ENCODE measurements around the gene RAB13. TPM values are rescaled to one million over a fixed set of nuclear protein-coding genes. Genes with fewer than 3 reads are reported as not detected.

RAB13 gene
- total RNA-seq, 1 donor from 2014 or later = 49.1 TPM

- intact Hi-C loops (cut with micrococcal nuclease) = no loop called here
- peaks cover 1% of the 10 kb centered on the region for H3K4me1 Mint-ChIP-seq
- no peak overlapping the region for H3K4me3 Mint-ChIP-seq
- TF ChIP-seq, protein P1, sequence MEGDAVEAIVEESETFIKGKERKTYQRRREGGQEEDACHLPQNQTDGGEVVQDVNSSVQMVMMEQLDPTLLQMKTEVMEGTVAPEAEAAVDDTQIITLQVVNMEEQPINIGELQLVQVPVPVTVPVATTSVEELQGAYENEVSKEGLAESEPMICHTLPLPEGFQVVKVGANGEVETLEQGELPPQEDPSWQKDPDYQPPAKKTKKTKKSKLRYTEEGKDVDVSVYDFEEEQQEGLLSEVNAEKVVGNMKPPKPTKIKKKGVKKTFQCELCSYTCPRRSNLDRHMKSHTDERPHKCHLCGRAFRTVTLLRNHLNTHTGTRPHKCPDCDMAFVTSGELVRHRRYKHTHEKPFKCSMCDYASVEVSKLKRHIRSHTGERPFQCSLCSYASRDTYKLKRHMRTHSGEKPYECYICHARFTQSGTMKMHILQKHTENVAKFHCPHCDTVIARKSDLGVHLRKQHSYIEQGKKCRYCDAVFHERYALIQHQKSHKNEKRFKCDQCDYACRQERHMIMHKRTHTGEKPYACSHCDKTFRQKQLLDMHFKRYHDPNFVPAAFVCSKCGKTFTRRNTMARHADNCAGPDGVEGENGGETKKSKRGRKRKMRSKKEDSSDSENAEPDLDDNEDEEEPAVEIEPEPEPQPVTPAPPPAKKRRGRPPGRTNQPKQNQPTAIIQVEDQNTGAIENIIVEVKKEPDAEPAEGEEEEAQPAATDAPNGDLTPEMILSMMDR (IDR thresholded peaks at IDR 0.05) = no peak
- CTCF ChIA-PET = interaction anchor here (0.5 kb wide), 1 partner anchor 266 kb away, joined by 3 read pairs; no protein-coding TSS in a partner anchor
- DNase-seq = no peak
- peaks cover 88% of the 10 kb centered on the region for H3K36me3 Mint-ChIP-seq (ENCODE audit: low read depth)
- POLR2A ChIA-PET = interaction anchor here (0.7 to 1.5 kb wide), 4 partner anchors 9 to 39 kb away, joined by 3 to 8 read pairs (median 4); partner anchors contain the start of gene DENND4B
- no peak overlapping the region for H3K27ac Mint-ChIP-seq
- no peaks in the 10 kb centered on the region for H3K27me3 Mint-ChIP-seq
- ATAC-seq (ENCODE audit: low read depth) = no peak
- H3K9me3 Mint-ChIP-seq = no peaks in the 10 kb centered on the region
Measured at GRCh38 chr1:153934746-153935145, 51.4 kb downstream of the RAB13 start.

GRCh38 chr1:153933955-153934354 lies 52.2 kb downstream of the RAB13 start:
- Mint-ChIP-seq H3K9me3 (no peaks in the 10 kb centered on the region), H3K27ac (no peak overlapping the region), H3K4me1 (no peaks in the 10 kb centered on the region), H3K4me3 (no peak overlapping the region), H3K36me3 (ENCODE audit: low read depth) (peaks cover 86% of the 10 kb centered on the region), H3K27me3 (no peaks in the 10 kb centered on the region)
- intact Hi-C loops (cut with micrococcal nuclease) = no loop called here
- DNase-seq (no peak), ATAC-seq (ENCODE audit: low read depth) (no peak)
- ChIA-PET POLR2A (interaction anchor here (0.7 to 1.5 kb wide), 3 partner anchors 11 to 38 kb away, joined by 3 to 8 read pairs (median 4); partner anchors contain the start of gene DENND4B), CTCF (no interaction called here)
- TF ChIP-seq, protein P1 (IDR thresholded peaks at IDR 0.05) = no peak

DNA sequence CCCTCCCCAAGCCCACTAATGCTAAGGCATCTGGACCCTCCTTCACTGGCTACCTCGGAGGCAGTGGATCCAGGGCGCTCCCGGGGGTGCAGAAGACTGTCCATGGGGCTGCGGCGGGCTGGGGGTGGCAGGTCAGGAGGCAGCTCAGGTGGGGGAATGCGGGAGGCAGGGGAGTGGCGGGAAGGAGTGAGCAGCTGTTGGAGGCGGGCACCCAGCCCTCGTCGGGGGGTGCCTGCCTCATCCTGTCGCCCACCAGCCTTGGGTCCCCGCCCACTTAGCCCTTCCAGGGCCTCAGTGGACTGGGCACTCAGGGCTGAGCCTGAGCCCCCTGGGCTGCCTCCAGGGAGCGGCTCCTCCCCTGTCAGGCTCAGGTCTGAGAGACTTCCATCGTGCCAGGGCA lies 52.7 kb downstream of the RAB13 start:
- H3K36me3 Mint-ChIP-seq (ENCODE audit: low read depth) = peaks cover 86% of the 10 kb centered on the region
- no peak overlapping the region for H3K4me3 Mint-ChIP-seq
- POLR2A ChIA-PET = interaction anchor here (1.8 to 2.3 kb wide), 2 partner anchors 10 to 12 kb away, joined by 5 to 18 read pairs; partner anchors contain the start of gene GATAD2B
- intact Hi-C loops (cut with micrococcal nuclease) = no loop called here
- CTCF ChIA-PET = no interaction called here
- H3K27me3 Mint-ChIP-seq = no peaks in the 10 kb centered on the region
- no peaks in the 10 kb centered on the region for H3K9me3 Mint-ChIP-seq
- DNase-seq (no peak), ATAC-seq (ENCODE audit: low read depth) (no peak)
- H3K27ac Mint-ChIP-seq = no peak overlapping the region
- H3K4me1 Mint-ChIP-seq = no peaks in the 10 kb centered on the region
- TF ChIP-seq, protein P1 (IDR thresholded peaks at IDR 0.05) = no peak

DNA sequence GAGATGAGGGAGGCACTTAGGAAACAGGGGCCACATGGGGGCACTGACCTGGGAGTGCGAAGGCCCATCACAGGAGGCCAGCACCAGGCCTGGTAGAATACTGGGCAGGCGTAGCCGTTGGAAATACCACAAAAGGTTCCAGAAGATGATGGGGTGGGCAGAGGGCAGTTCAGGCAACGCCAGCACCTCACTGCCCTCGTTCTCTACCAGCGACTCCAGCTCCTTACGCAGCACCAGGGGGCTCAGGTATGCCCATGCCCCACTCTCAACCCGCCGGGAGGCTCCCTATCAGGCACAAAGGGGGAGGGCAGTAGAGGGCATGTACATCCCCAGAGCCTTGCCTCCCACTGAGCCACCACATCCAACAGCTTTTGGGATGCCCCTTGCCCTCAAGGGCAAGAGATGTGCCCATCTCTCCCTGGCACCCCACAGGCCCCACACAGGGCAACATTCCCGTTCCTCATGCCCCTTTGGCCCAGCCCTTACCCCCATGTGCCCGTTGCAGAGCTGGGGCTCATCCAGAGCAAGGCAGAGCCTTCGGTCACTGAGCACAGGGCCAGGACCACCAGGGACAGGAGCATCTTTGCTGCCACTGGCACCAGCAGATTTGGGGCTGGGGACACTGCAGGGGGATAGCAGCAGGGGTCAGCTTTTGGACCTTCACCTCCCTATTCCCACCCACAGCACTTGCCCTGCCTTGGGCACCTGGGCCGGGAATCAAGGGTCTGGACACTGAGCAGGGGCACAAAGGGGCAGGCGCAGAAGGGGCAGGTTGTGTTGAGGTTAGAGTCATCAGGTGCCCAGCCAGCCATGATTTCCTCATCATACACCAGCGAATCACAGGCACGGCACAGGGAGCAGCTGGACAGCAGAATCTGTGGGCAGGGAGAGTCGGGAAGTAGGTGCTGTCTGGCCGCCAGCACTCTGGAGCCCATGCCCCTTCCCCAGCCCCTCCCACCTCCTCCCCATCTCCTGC lies 53.7 kb downstream of the RAB13 start:
- CTCF ChIA-PET = no interaction called here
- peaks cover 78% of the 10 kb centered on the region for H3K36me3 Mint-ChIP-seq (ENCODE audit: low read depth)
- POLR2A ChIA-PET = interaction anchor here (0.6 to 2.3 kb wide), 3 partner anchors 9 to 38 kb away, joined by 3 to 18 read pairs (median 5); partner anchors contain the start of gene GATAD2B

More for the DNA sequence above, 53.7 kb downstream of the RAB13 start:
- no peak for ATAC-seq (ENCODE audit: low read depth)
- Mint-ChIP-seq H3K27me3 (no peaks in the 10 kb centered on the region), H3K4me3 (no peak overlapping the region), H3K4me1 (peaks cover 2% of the 10 kb centered on the region), H3K27ac (no peak overlapping the region), H3K9me3 (no peaks in the 10 kb centered on the region)
- TF ChIP-seq, protein P1 (IDR thresholded peaks at IDR 0.05) = no peak
- no peak for DNase-seq
- intact Hi-C loops (cut with micrococcal nuclease) = no loop called here

Other genes with a start within 250 kb of the RAB13 start
- gene SLC27A3, start 210.9 kb downstream of the RAB13 start, total RNA-seq = 7.8 and 12.6 TPM in 2 replicates
- gene GATAD2B, start 63.4 kb downstream of the RAB13 start, total RNA-seq = 78.4 and 86.3 TPM in 2 replicates
- 217 and 257 TPM in 2 replicates for gene DENND4B, start 39.6 kb downstream of the RAB13 start, total RNA-seq
- gene CRTC2, start 27.7 kb downstream of the RAB13 start, total RNA-seq = 206 and 247 TPM in 2 replicates
- 51.3 and 56.3 TPM in 2 replicates for gene SLC39A1, start 22.8 kb downstream of the RAB13 start, total RNA-seq
- gene CREB3L4, start 18.4 kb downstream of the RAB13 start, total RNA-seq = 9.4 and 10.2 TPM in 2 replicates
- gene JTB, start 8.7 kb downstream of the RAB13 start, total RNA-seq = 137 and 147 TPM in 2 replicates
- gene RPS27, start 4.4 kb upstream of the RAB13 start, total RNA-seq = 3,463 and 4,673 TPM in 2 replicates
- 0.22 and 0.27 TPM in 2 replicates for gene NUP210L, start 168.7 kb upstream of the RAB13 start, total RNA-seq
- 466 and 509 TPM in 2 replicates for gene TPM3, start 205.8 kb upstream of the RAB13 start, total RNA-seq
- gene CFAP141, start 220.0 kb upstream of the RAB13 start, total RNA-seq = not detected in 2 replicates
- gene UBAP2L, start 234.6 kb upstream of the RAB13 start, total RNA-seq = 209 and 234 TPM in 2 replicates

Measured in activated B cell treated with CpG ODN at 0.5 μM for 24 hours (primary cell).